ENCODE measurements around the gene XYLT1.

Gene XYLT1

DNA sequence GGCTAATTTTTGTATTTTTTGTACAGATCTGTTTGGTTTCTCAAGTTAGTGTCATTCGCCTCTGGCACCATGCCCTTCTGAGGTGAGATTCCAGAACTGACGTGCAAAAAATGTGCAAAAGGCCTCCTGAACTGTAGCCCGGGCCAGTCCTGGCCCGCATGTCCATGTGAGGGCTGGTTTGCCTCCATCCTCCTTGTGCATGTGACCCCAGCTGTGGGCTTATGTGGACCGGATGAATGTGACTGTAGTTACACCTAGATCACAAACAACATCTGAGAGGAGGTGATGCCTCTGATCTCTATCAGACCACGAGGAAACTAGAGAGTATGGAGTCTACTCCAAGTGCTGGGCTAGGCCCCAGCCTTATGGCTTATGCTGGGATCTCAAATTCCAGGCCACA lies 241.6 kb downstream of the XYLT1 start:
- H3K9me3 ChIP-seq (ENCODE audit: control insufficient read depth, insufficient read depth, low read depth, low read length): no peaks in the 10 kb centered on the region
- no peak overlapping the region for H3K4me3 ChIP-seq (ENCODE audit: low read depth, low read length)
- CTCF ChIA-PET: no interaction called here
- no peaks in the 10 kb centered on the region for H3K4me1 ChIP-seq (ENCODE audit: control insufficient read depth, insufficient read depth, low read length)
- no peaks in the 10 kb centered on the region for H3K36me3 ChIP-seq (ENCODE audit: control insufficient read depth in 2 of 2, insufficient read depth in 1 of 2, low read length in 2 of 2)
- POLR2A ChIA-PET: no interaction called here
- TF ChIP-seq GLIS1 (tag by site-specific recombination; IDR thresholded peaks at IDR 0.05) (no peak), ZNF645 (tag by site-specific recombination; IDR thresholded peaks at IDR 0.05) (no peak), ZNF555 (tag by site-specific recombination; conservative IDR thresholded peaks at IDR 0.05) (no peak), ZNF48 (tag by site-specific recombination; IDR thresholded peaks at IDR 0.05) (no peak), ZBTB7A (tag by site-specific recombination; IDR thresholded peaks at IDR 0.05; ENCODE audit: low read depth) (no peak), ZNF629 (tag by site-specific recombination; IDR thresholded peaks at IDR 0.05) (no peak), YY1 (tag by site-specific recombination; IDR thresholded peaks at IDR 0.05) (no peak), KLF16 (tag by site-specific recombination; IDR thresholded peaks at IDR 0.05) (no peak)
- no peak overlapping the region for H3K27ac ChIP-seq (ENCODE audit: extremely low read depth, low read depth, low read length)

GRCh38 chr16:17228708-17229055 lies 242.1 kb downstream of the XYLT1 start:
- Histone ChIP-seq H3K4me1 (ENCODE audit: control insufficient read depth, insufficient read depth, low read length) (no peaks in the 10 kb centered on the region), H3K9me3 (ENCODE audit: control insufficient read depth, insufficient read depth, low read depth, low read length) (no peaks in the 10 kb centered on the region), H3K36me3 (ENCODE audit: control insufficient read depth in 2 of 2, insufficient read depth in 1 of 2, low read length in 2 of 2) (no peaks in the 10 kb centered on the region), H3K27ac (ENCODE audit: extremely low read depth, low read depth, low read length) (no peak overlapping the region), H3K4me3 (ENCODE audit: low read depth, low read length) (no peak overlapping the region)
- ChIA-PET CTCF (no interaction called here), POLR2A (no interaction called here)
- TF ChIP-seq ZFP3 (tag by site-specific recombination; IDR thresholded peaks at IDR 0.05; ENCODE audit: low read depth) (no peak), ZFP69B (tag by site-specific recombination; IDR thresholded peaks at IDR 0.05) (no peak), ZNF664 (tag by site-specific recombination; IDR thresholded peaks at IDR 0.05) (no peak), ZNF558 (tag by site-specific recombination; IDR thresholded peaks at IDR 0.05) (no peak), FEZF1 (tag by site-specific recombination; IDR thresholded peaks at IDR 0.05) (no peak), ZBTB21 (tag by site-specific recombination; IDR thresholded peaks at IDR 0.05) (no peak), ZNF621 (tag by site-specific recombination; IDR thresholded peaks at IDR 0.05) (no peak), ZNF426 (tag by site-specific recombination; IDR thresholded peaks at IDR 0.05) (no peak), SP7 (tag by site-specific recombination; IDR thresholded peaks at IDR 0.05) (no peak), ZNF785 (tag by site-specific recombination; IDR thresholded peaks at IDR 0.05) (no peak), KLF17 (tag by site-specific recombination; IDR thresholded peaks at IDR 0.05) (no peak)
- TF ChIP-seq, protein P1, sequence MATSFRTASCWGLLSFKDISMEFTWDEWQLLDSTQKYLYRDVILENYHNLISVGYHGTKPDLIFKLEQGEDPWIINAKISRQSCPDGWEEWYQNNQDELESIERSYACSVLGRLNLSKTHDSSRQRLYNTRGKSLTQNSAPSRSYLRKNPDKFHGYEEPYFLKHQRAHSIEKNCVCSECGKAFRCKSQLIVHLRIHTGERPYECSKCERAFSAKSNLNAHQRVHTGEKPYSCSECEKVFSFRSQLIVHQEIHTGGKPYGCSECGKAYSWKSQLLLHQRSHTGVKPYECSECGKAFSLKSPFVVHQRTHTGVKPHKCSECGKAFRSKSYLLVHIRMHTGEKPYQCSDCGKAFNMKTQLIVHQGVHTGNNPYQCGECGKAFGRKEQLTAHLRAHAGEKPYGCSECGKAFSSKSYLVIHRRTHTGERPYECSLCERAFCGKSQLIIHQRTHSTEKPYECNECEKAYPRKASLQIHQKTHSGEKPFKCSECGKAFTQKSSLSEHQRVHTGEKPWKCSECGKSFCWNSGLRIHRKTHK (tag by site-specific recombination; IDR thresholded peaks at IDR 0.05): no peak

DNA sequence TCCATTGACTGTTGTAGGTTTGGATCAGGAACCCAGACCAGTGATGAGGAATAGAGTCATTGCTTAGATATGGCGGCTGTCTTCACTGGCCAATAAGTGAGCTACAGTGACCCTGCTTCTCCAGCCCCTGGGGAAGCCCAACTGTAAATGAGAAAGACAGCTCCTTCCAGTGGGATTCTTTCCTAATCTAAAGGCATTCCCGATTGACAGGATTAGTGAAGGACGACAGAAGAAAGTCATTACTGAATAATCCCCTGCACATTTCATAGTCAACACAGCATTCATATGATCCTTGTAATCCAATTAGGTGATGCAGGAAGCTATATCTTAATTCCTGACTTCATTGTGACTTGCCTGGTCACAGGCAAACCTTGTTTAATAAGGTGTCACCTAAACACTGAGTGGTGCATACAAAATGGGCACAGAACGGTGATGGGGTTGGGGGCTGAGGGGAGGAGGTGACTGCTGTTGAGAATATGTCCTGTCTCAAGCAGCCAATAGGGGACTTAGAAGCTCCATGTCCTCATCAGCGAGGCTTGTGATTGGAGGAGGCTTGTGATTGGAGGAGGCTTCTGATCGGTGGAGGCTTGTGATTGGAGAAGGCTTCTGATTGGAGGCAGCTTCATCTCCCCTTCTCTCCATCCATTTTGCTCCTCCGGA lies 242.6 kb downstream of the XYLT1 start:
- Histone ChIP-seq H3K4me3 (ENCODE audit: low read depth, low read length) (no peak overlapping the region), H3K27ac (ENCODE audit: extremely low read depth, low read depth, low read length) (no peak overlapping the region), H3K9me3 (ENCODE audit: control insufficient read depth, insufficient read depth, low read depth, low read length) (no peaks in the 10 kb centered on the region), H3K36me3 (ENCODE audit: control insufficient read depth in 2 of 2, insufficient read depth in 1 of 2, low read length in 2 of 2) (no peaks in the 10 kb centered on the region), H3K4me1 (ENCODE audit: control insufficient read depth, insufficient read depth, low read length) (no peaks in the 10 kb centered on the region)
- CTCF ChIA-PET: no interaction called here
- POLR2A ChIA-PET: interaction anchor here (0.6 kb wide), 1 partner anchor 172 kb away, joined by 4 read pairs; no protein-coding TSS in a partner anchor
- no peak for TF ChIP-seq ZNF146 (tag by site-specific recombination; IDR thresholded peaks at IDR 0.05)
- no peak for TF ChIP-seq TSHZ1 (tag by site-specific recombination; IDR thresholded peaks at IDR 0.05; ENCODE audit: borderline replicate concordance)
- no peak for TF ChIP-seq ZNF114 (tag by site-specific recombination; IDR thresholded peaks at IDR 0.05)
- TF ChIP-seq BCL11A (tag by site-specific recombination; IDR thresholded peaks at IDR 0.05; ENCODE audit: low read depth): no peak
- no peak for TF ChIP-seq ZBTB6 (tag by site-specific recombination; IDR thresholded peaks at IDR 0.05)

Measured in HEK293 (cell line).